ENCODE results near the gene DDX21. TPM values are rescaled to one million over a fixed set of nuclear protein-coding genes. Genes with fewer than 3 reads are reported as not detected.
A peak's percentile ranks its signal among the peaks of the same experiment; 100 is the strongest.

The DDX21 gene
- total and polyA plus RNA-seq, 8 donors: 36.8 to 73.4 (median 49.6) TPM

GRCh38 chr10:69014171-69014570 is 58.2 kb downstream of the DDX21 start:
- ATAC-seq (no peak), DNase-seq (no peak)
- Histone ChIP-seq H3K4me1 (peaks cover 0 to 10% of the 10 kb centered on the region in 2 donors), H3K9me3 (no peaks in the 10 kb centered on the region), H3K4me3 (no peak overlapping the region), H3K36me3 (peaks cover 0 to 71% of the 10 kb centered on the region in 2 donors), H3K27me3 (no peaks in the 10 kb centered on the region), H3K27ac (peak overlapping the region in 1 of 2 donors; percentile 67)
- TF ChIP-seq CTCF (IDR thresholded peaks at IDR 0.05): no peak
- intact Hi-C loops (cut with DNase I): no loop called here

GRCh38 chr10:69018613-69019012 is 62.6 kb downstream of the DDX21 start:
- no peak for ATAC-seq
- H3K36me3 ChIP-seq: peaks cover 0 to 44% of the 10 kb centered on the region in 2 donors
- no peak overlapping the region for H3K27ac ChIP-seq
- intact Hi-C loops (cut with DNase I): no loop called here
- no peak for DNase-seq
- peaks cover 0 to 9% of the 10 kb centered on the region in 2 donors for H3K4me1 ChIP-seq
- no peak for TF ChIP-seq CTCF (IDR thresholded peaks at IDR 0.05)
- H3K9me3 ChIP-seq: no peaks in the 10 kb centered on the region
- no peaks in the 10 kb centered on the region for H3K27me3 ChIP-seq
- H3K4me3 ChIP-seq: no peak overlapping the region

GRCh38 chr10:69022611-69023010 is 66.6 kb downstream of the DDX21 start:
- ATAC-seq (no peak), DNase-seq (no peak)
- no peaks in the 10 kb centered on the region for H3K4me1 ChIP-seq
- H3K27me3 ChIP-seq: no peaks in the 10 kb centered on the region
- H3K4me3 ChIP-seq: no peak overlapping the region
- H3K9me3 ChIP-seq: no peaks in the 10 kb centered on the region
- intact Hi-C loops (cut with DNase I): no loop called here
- no peak overlapping the region for H3K27ac ChIP-seq
- TF ChIP-seq CTCF (IDR thresholded peaks at IDR 0.05): no peak
- H3K36me3 ChIP-seq: peaks cover 0 to 12% of the 10 kb centered on the region in 2 donors

- intact Hi-C loops (cut with DNase I): no loop called here
- Histone ChIP-seq H3K4me1 (no peaks in the 10 kb centered on the region), H3K36me3 (no peaks in the 10 kb centered on the region), H3K27ac (no peak overlapping the region), H3K27me3 (no peaks in the 10 kb centered on the region), H3K4me3 (no peak overlapping the region), H3K9me3 (no peaks in the 10 kb centered on the region)
- ATAC-seq (no peak), DNase-seq (no peak)
- TF ChIP-seq CTCF (IDR thresholded peaks at IDR 0.05): no peak
Measured at GRCh38 chr10:69025370-69025896, 69.5 kb downstream of the DDX21 start.

GRCh38 chr10:69033256-69033655 is 77.3 kb downstream of the DDX21 start:
- ATAC-seq (no peak), DNase-seq (no peak)
- Histone ChIP-seq H3K36me3 (no peaks in the 10 kb centered on the region), H3K27ac (no peak overlapping the region), H3K4me3 (no peak overlapping the region), H3K4me1 (peaks cover 0 to 6% of the 10 kb centered on the region in 2 donors), H3K27me3 (no peaks in the 10 kb centered on the region), H3K9me3 (no peaks in the 10 kb centered on the region)
- TF ChIP-seq CTCF (IDR thresholded peaks at IDR 0.05): no peak
- intact Hi-C loops (cut with DNase I): no loop called here

Other genes starting within 250 kb of the DDX21 start
- 10 to 100 TPM; 44.5 to 57.9 TPM for gene CCAR1, start 234.9 kb upstream of the DDX21 start, total RNA-seq
- gene CCAR1, start 234.9 kb upstream of the DDX21 start, polyA plus RNA-seq (ENCODE audit: insufficient read length in 6 of 6): 100 to 1,000 TPM; 161 to 227 (median 194) TPM
- 1 to 10 TPM; 1.1 to 3.5 TPM for gene STOX1, start 128.6 kb upstream of the DDX21 start, total RNA-seq
- 1 to 10 TPM; 2.3 to 5.5 (median 4.2) TPM for gene STOX1, start 128.6 kb upstream of the DDX21 start, polyA plus RNA-seq (ENCODE audit: insufficient read length in 6 of 6)
- gene DDX50, start 54.9 kb upstream of the DDX21 start, total RNA-seq: 10 to 100 TPM; 25.8 to 27.6 TPM
- 10 to 100 TPM; 56.6 to 71.1 (median 63.4) TPM for gene DDX50, start 54.9 kb upstream of the DDX21 start, polyA plus RNA-seq (ENCODE audit: insufficient read length in 6 of 6)
- 10 to 100 TPM; 21.1 to 27.3 TPM for gene KIFBP, start 32.6 kb downstream of the DDX21 start, total RNA-seq
- gene KIFBP, start 32.6 kb downstream of the DDX21 start, polyA plus RNA-seq (ENCODE audit: insufficient read length in 6 of 6): 10 to 100 TPM; 26.0 to 30.8 (median 28.3) TPM
- 100 to 1,000 TPM; 131 to 533 TPM for gene SRGN, start 131.9 kb downstream of the DDX21 start, total RNA-seq
- 10 to 100 TPM; 25.7 to 42.6 (median 34.3) TPM for gene SRGN, start 131.9 kb downstream of the DDX21 start, polyA plus RNA-seq (ENCODE audit: insufficient read length in 6 of 6)
- 10 to 100 TPM; 50.6 to 60.7 TPM for gene VPS26A, start 168.0 kb downstream of the DDX21 start, total RNA-seq
- gene VPS26A, start 168.0 kb downstream of the DDX21 start, polyA plus RNA-seq (ENCODE audit: insufficient read length in 6 of 6): 10 to 100 TPM; 63.1 to 75.5 (median 71.5) TPM
- gene SUPV3L1, start 224.1 kb downstream of the DDX21 start, total RNA-seq: 10 to 100 TPM; 15.8 to 22.3 TPM
- gene SUPV3L1, start 224.1 kb downstream of the DDX21 start, polyA plus RNA-seq (ENCODE audit: insufficient read length in 6 of 6): 10 to 100 TPM; 38.2 to 47.6 (median 41.6) TPM

Data from left lung (tissue), 10 donors.